GM12874 (cell line): ENCODE results near the gene ABCC12.
A peak's percentile ranks its signal among the peaks of the same experiment; 100 is the strongest.

ENCODE experiments used
- CTCF ChIP-seq: IDR thresholded peaks from 2 replicates; pipeline ENCODE4 v1.5.1; 2011; ENCODE audit warnings: low read depth, mild to moderate bottlenecking, control low read depth, low read length, moderate library complexity; ENCODE audit not compliant: insufficient read depth

ABCC12 gene

GRCh38 chr16:48126801-48127644, 28.8 kb downstream of the ABCC12 start:
- TF ChIP-seq CTCF = no peak

- no peak for TF ChIP-seq CTCF
Measured at GRCh38 chr16:48125888-48126287, 29.9 kb downstream of the ABCC12 start.

GRCh38 chr16:48124266-48124665, 31.5 kb downstream of the ABCC12 start:
- TF ChIP-seq CTCF = no peak

- TF ChIP-seq CTCF = no peak
Measured at GRCh38 chr16:48123104-48123788, 32.5 kb downstream of the ABCC12 start.

- TF ChIP-seq CTCF = no peak
Measured at GRCh38 chr16:48121276-48121675, 34.5 kb downstream of the ABCC12 start.

GRCh38 chr16:48118841-48119240, 37.0 kb downstream of the ABCC12 start:
- TF ChIP-seq CTCF = no peak

GRCh38 chr16:48117217-48118105, 38.3 kb downstream of the ABCC12 start:
- TF ChIP-seq CTCF = peak; percentile 96
